DOHH2 (cell line): ENCODE data around the gene CFAP74.

Experiments
- H3F3A ChIP-seq: fragments of 200-600 bp; sonication (generic), shearing (Covaris generic); 2 replicates; pipeline ENCODE4 v1.6.0; 2016; ENCODE audit warnings: antibody characterized with exemption, mild to moderate bottlenecking; ENCODE audit not compliant: control insufficient read depth, insufficient read depth
- H3K27ac ChIP-seq: fragments of 200-600 bp; sonication (generic); 2 replicates; pipeline ENCODE4 v1.5.1; 2014; ENCODE audit warnings: low read depth, mild to moderate bottlenecking, low read length, moderate library complexity
- H3K27me3 ChIP-seq: fragments of 200-600 bp; sonication (generic); 2 replicates; pipeline ENCODE4 v1.6.1; 2014; ENCODE audit warnings: mild to moderate bottlenecking, low read length, mixed read lengths; ENCODE audit not compliant: control insufficient read depth
- H3K36me3 ChIP-seq: fragments of 200-600 bp; sonication (generic); 2 replicates; pipeline ENCODE4 v1.6.1; 2014; ENCODE audit warnings: mild to moderate bottlenecking, low read length, moderate library complexity, mixed read lengths; ENCODE audit not compliant: control insufficient read depth
- H3K4me1 ChIP-seq: fragments of 200-600 bp; sonication (generic); 2 replicates; pipeline ENCODE4 v1.6.1; 2014; ENCODE audit warnings: mild to moderate bottlenecking, low read length, mixed read lengths; ENCODE audit not compliant: control insufficient read depth
- H3K4me2 ChIP-seq: fragments of 200-600 bp; sonication (generic); 2 replicates; pipeline ENCODE4 v1.6.0; 2014; ENCODE audit warnings: mild to moderate bottlenecking, low read length, moderate library complexity
- H3K4me3 ChIP-seq: fragments of 200-600 bp; sonication (generic); 2 replicates; pipeline ENCODE4 v1.5.1; 2014; ENCODE audit warnings: mild to moderate bottlenecking, low read length, mixed read lengths
- H3K79me2 ChIP-seq: fragments of 200-600 bp; sonication (generic); 2 replicates; pipeline ENCODE4 v1.6.1; 2014; ENCODE audit warnings: mild to moderate bottlenecking, low read length, mixed read lengths; ENCODE audit not compliant: control insufficient read depth
- H3K9me2 ChIP-seq: fragments of 200-600 bp; sonication (generic); replicated peaks from 2 replicates; pipeline ENCODE4 v1.6.1; 2014; ENCODE audit warnings: mild to moderate bottlenecking, low read length, mixed read lengths; ENCODE audit not compliant: control insufficient read depth
- H3K9me3 ChIP-seq: fragments of 200-600 bp; sonication (generic); 2 replicates; pipeline ENCODE4 v1.6.1; 2014; ENCODE audit warnings: antibody characterized with exemption, low read length, mixed read lengths; ENCODE audit not compliant: control insufficient read depth, insufficient read depth
- H4K20me1 ChIP-seq: fragments of 200-600 bp; sonication (generic); 2 replicates; pipeline ENCODE4 v1.6.0; 2014; ENCODE audit warnings: low read depth, mild to moderate bottlenecking, antibody characterized with exemption, low read length, moderate library complexity; ENCODE audit not compliant: control insufficient read depth, insufficient read depth
- EZH2phosphoT487 ChIP-seq: fragments of 200-600 bp; sonication (generic); IDR thresholded peaks from 2 replicates; pipeline ENCODE4 v1.6.1; 2017; ENCODE audit warnings: borderline replicate concordance, mild to moderate bottlenecking, antibody characterized with exemption, low read length, moderate library complexity, mixed read lengths

The CFAP74 gene

DNA sequence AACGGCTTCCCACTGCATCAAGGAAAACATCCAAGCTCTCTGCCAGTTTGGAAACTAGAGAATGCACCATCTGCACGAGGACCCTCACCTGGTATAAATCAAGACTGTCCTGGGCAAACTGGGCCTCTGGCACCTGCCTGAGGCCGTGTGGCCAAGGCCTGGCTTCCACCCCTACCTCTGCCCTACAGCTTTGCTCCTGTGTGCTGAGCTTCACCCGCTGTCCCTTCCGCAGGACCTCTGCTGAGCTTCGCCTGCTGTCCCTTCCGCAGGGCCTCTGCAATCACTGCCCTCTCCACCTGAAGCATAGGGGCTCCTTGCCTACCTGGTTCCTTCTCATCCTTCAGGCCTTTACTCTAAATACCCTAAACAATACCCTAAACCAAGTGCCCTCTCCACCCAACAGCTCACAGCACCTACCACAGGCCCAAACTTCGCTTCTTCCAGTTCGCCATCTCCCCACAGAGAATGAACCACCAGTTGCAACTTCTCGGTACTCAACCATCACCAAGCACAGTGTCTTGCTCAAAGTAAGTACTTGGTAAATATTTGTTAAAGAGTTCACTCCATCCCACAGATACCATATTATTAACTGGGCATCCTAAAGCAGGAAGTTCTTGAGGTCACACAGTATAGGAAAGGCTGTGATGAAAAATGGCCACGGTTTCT lies 131.1 kb downstream of the CFAP74 start:
- H3F3A ChIP-seq, result peaks cover 24% of the 10 kb centered on the region
- no peaks in the 10 kb centered on the region for H3K27me3 ChIP-seq
- H3K4me2 ChIP-seq, result peak overlapping the region; percentile 9
- peaks cover 73% of the 10 kb centered on the region for H3K36me3 ChIP-seq
- H3K4me1 ChIP-seq, result peaks cover 89% of the 10 kb centered on the region
- H3K27ac ChIP-seq, result no peak overlapping the region
- H3K79me2 ChIP-seq, result peaks cover 100% of the 10 kb centered on the region
- H3K4me3 ChIP-seq, result no peak overlapping the region
- H4K20me1 ChIP-seq, result peaks cover 43% of the 10 kb centered on the region
- H3K9me3 ChIP-seq, result no peaks in the 10 kb centered on the region
- H3K9me2 ChIP-seq, result no peaks in the 10 kb centered on the region
- TF ChIP-seq EZH2phosphoT487, result no peak
